NOMO-1 treated with dmso at 0.1 percent for 144 hours (cell line): ENCODE measurements around the gene SUSD2.
"Not testable (repeated sequence)": the region's sequence is repeated elsewhere in the genome, so short reads cannot be mapped to it uniquely, and the experiment has no call there.

Source experiments
- DNase-seq: peaks from one replicate; lab custom pipeline; 2025; ENCODE audit not compliant: unreplicated experiment; lab: John Stamatoyannopoulos, UW

SUSD2 gene, protein sequence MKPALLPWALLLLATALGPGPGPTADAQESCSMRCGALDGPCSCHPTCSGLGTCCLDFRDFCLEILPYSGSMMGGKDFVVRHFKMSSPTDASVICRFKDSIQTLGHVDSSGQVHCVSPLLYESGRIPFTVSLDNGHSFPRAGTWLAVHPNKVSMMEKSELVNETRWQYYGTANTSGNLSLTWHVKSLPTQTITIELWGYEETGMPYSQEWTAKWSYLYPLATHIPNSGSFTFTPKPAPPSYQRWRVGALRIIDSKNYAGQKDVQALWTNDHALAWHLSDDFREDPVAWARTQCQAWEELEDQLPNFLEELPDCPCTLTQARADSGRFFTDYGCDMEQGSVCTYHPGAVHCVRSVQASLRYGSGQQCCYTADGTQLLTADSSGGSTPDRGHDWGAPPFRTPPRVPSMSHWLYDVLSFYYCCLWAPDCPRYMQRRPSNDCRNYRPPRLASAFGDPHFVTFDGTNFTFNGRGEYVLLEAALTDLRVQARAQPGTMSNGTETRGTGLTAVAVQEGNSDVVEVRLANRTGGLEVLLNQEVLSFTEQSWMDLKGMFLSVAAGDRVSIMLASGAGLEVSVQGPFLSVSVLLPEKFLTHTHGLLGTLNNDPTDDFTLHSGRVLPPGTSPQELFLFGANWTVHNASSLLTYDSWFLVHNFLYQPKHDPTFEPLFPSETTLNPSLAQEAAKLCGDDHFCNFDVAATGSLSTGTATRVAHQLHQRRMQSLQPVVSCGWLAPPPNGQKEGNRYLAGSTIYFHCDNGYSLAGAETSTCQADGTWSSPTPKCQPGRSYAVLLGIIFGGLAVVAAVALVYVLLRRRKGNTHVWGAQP

DNA sequence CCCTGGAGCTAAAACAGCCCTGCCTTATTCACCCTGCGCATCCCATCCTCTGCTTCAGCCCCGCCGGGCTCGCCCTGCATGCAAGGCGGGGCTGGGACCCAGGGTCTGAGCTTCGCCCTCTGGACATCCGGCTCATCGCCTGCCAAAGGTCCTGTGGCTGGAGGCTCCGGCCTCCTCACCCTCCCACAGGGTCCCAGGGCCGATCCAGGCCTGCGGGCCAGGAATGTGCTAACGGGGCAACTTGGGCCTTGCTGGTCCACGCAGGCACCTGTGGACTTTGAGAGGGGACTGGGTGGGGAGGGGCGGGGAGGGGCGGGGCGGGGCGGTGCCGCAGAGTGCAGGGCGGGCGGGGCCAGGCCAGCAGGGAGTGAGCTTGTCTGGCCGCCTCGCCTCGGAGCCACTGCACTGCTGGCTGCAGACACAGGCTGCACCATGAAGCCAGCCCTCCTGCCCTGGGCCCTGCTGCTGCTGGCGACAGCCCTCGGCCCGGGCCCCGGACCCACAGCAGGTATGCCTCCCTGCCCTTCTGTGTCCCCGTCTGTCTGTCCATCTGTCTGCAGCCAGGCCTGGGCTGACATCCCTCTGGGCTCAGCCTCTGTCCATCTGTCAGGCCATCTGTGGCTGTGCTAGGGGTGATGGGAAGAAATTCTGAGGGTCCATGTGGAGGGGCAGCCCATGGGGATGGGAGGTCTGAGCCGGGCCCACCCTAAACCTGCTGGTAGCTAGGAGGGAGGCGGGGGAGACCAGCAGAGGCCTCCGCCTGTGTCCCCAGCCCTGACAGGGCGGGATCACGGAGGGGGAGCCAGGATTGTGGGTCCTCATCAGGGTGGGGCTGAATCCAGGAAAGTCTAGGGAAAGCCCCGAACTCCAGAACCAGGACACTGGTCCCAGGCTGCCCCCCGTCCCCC is at the start of gene SUSD2:
TSS of gene SUSD2 (plus strand) at position 400 of the 908 bp plus-strand sequence. CDS start at position 433, 33 bp downstream.
- DNase-seq, result no peak

DNA sequence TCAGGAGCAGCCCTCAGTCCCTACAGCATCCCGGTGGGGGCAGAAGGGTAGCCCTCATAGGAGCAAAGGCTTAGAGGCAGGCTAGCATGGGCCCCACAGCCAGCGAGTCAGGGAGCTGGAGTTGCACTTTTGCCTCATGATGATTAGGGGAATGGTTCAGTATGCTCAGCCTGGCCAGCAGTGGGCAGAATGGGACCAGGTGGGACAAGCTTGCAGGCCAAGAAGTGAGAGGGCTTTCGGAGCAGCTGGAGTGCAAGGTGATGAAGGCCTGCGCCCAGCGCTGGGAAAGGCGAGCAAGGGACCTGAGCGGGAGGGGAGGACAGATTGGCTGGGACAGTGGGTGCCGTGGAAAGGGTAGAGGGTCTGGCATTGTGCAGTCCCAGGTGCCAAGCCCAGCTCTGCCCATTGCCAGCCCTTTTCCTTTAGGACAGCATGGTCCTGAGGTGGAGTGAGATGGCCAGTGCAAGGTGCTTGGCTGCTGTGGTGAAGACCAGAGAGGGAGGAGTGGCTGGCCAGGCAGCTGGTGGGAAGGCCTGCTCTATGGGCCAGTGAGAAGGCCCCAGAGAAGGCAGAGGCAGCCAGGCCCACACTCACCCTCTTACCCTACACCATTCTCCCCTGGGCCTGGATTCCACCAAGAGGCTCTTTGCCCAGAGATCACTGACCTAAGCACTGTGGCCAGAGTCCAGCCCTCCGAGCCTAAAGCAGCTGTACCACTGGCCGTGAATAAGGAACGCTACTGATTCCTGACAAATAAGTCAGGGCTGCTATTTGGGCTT is 47.9 kb upstream of the SUSD2 start:
- DNase-seq, result peak; percentile 0

DNA sequence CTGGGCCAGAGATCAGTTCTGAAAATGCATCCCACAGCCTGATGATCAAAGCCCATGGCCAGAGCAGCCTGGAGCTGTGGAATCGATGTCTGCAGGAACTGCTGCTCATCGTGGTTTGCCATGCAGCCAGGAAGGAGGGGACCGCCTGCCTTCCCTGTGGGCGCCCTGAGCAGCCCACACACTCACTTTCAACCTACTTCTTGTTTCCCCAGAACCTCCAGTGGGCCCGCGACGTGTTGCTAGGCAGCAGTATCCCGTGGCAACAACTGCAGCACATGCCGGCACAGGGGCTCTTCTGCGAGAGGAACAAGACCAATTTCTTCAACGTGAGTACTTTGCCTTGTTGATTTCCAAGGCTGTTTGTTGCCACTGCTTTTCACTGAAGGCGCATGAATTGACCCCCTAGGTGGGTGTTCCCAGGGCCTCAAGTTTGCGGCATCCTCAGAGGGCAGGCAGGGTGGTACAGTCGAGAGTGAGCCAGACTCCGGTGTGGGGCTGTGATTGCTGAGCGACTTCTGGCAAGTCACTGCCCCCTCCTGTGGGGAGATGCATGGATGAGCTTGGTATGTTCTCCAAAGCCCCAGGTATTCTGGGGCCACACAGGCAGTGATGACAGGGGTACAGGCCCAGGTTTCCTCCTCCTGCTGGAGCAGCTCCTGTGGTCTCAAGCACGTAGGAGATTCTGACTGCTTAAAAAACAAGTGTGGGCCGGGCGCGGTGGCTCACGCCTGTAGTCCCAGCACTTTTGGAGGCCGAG is 47.0 kb upstream of the SUSD2 start:
- DNase-seq, result no peak

DNA sequence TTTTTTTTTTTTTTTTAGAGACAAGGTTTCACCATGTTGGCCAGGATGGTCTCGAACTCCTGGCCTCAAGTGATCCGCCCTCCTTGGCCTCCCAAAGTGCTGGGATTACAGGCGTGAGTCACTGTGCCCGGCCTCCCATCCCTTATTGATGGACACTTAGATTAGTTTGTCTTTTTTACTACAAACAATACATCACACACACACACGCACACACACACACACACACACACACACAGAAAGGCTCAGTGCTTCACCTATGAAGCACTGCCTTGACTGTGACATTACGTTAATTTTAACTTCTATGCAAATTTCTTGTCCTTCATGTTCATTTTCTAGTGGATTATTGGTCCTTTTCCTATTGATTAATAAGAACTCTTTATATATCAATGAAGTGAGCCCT is 44.8 kb upstream of the SUSD2 start:
- not testable (repeated sequence) for DNase-seq

DNA sequence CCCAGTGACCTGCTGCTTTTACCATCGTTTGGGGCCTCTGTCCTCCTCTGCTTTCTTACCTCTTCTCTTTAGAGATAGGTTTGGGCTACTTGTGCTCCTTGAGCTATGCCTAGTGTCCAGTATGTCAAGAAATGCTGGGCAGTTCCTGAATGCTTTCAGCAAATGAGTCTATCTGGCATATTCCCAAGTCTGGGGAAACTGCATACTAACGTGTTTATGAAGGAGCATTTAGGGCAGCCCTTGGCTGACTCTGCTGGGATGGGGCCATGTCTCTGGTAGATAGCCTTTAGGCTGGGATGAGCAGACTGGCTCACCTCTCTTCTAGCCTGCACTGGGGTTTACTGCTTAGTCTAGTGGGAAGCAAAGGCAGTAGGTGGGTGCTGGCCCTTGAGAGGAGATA is 43.7 kb upstream of the SUSD2 start:
- DNase-seq, result no peak

DNA sequence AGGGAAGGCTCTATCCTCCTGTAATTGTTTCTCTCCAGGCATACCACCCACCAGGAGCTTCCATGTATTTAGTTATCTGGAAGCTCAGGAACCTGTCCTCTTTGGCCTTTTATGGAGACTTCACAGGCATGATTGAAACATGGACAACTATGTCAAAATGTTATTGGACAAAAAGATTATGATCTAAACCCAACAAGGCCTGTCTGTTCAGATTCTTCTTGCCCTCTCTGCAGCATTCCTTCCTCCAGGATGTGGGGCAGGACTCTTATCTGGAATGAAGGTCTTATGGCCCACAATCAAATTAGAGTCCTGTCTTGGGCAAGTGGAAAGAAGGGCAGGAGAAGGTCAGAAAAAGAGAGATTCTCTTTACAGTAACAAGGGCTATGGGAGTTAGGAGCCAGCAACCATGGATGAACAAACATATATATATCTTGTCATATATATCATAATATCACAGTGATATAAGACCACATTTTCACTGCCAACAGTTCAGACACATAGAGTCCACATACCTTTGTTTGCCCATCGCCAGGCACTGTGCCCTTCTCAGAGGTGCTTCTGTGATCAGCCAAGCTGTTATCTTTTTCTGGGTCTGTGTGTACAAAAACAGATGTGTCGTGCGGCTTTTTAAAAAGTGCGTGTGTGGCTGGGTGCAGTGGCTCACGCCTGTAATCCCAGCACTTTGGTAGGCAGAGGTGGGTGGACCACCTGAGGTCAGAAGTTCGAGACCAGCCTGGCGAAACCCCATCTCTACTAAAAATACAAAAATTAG is 42.5 kb upstream of the SUSD2 start:
- DNase-seq, result no peak

DNA sequence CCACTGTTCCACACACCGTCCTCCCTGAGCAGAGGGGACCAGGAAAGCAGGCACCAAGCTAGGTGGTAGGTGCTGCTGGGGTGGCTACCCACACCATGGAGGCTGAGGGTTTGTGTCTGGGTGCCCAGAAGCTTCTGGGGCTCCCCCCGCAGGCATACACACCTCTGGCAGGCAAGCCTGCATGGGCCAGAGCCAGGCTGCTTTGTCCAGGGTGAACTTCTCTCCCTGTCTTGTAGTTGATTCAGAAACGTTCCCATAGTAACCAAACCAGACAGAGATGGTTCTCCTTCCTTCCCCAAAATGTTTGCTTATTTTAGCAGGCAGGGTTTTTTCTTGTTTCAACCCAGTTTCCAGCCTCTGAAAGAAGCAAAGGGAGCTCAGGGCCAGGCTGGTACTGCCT is 40.9 kb upstream of the SUSD2 start:
- DNase-seq, result peak; percentile 31

DNA sequence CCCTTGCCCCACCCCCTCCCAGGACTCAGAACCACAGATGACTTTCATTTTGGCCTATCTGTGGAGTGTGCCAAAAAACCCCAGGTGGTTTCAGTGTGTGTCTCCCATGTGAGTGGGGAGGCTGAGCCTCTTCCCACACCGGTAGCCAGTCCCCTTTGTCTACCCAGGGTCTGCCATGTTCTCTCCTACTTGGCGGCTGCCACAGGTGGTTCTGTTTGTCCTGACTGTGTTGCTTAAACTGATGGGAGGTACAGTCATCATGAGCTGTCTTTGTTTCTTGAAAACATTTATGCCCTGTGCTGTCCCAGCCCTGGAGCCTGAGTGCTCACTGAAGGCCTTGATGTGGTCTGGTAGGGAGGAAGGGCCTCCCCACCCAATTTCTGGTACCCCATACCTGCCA is 39.7 kb upstream of the SUSD2 start:
- DNase-seq, result no peak

DNA sequence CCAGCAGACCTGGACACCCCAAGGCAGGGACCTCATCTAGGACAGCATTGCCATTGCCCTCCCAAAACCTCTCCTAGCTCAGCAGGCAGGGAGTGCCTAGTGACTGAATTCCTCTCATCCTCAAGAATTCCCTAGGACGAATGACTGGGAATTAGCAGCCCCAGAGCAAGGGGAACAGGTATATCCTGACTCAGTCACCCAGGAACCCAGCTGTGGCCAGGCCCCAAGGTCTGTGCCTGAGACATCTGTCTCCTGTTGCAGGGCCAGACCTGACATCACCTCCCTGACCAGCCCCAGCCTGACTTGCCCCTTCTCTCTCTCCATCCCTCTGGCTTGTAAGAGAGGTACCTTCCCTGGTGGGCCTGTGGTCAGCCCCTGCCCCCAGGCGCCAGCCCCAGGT is 39.0 kb upstream of the SUSD2 start:
- DNase-seq, result no peak

DNA sequence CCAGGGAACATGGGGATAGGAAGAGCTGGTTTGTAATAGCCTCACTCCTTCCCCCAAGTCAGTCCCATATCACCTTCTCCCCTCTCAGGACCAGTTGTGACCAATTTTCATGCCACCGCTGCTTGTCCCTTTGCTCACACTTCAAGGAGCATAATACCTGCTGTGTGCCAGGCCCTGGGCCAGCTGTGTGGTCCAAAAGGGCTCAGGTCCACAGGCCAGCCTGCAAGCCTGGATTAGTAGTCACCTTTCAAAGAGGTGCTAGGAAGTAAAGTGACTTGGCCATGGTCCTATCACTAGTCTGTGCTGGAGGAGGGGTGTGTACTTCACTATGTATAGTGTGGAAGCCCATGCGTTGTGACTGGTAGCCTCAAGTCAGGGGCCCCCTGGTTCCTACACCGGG is 38.5 kb upstream of the SUSD2 start:
- no peak for DNase-seq

DNA sequence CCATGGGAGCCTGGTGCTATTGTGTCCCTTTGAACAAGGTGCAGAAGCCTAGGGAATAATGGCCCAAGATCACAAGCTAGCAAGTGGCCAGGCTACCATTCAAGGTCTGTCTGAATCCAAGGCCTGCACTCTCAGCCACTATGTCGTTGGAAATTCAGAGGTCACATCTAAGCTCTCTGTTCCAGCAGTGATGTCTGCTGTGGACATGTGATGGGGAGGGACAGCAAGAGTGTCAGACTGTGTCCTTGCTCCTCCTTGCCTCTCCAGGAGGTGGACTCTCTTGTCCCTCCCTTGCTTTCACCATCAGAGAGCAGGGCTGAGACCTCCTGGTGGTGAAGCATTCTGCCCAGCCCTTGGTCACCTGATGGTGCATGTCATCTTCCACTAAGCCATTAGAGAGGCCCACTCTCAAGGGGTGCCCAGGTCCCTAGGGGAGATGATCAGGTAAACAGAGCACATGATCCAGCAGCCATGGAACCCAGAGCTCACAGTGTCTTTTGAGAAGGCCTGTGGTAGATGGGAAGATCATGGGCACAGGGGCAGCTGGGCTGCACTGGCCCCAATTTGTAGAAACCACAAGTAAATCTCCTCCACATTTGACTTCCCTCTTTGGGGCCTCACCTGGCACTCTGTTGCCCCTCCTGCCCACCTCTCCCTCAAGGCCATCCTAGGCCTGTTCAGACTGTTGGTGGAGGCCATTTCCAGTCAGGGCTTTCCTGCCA is 37.1 kb upstream of the SUSD2 start:
- no peak for DNase-seq

DNA sequence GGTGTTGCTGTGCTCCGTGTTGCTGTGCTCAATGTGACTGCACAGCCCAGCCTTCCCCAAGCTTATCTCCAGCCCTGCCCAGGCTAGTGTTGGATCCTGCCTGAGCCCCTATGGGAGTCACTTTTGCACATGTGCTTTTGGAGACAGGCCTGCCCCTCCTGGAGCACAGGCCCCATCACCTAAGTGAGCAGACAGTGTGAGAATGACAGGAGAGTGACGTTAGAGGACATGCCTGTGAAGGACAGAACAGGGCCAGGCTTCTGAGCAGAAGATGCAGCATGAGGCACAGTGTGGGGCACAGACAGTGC is 36.6 kb upstream of the SUSD2 start:
- DNase-seq, result no peak

DNA sequence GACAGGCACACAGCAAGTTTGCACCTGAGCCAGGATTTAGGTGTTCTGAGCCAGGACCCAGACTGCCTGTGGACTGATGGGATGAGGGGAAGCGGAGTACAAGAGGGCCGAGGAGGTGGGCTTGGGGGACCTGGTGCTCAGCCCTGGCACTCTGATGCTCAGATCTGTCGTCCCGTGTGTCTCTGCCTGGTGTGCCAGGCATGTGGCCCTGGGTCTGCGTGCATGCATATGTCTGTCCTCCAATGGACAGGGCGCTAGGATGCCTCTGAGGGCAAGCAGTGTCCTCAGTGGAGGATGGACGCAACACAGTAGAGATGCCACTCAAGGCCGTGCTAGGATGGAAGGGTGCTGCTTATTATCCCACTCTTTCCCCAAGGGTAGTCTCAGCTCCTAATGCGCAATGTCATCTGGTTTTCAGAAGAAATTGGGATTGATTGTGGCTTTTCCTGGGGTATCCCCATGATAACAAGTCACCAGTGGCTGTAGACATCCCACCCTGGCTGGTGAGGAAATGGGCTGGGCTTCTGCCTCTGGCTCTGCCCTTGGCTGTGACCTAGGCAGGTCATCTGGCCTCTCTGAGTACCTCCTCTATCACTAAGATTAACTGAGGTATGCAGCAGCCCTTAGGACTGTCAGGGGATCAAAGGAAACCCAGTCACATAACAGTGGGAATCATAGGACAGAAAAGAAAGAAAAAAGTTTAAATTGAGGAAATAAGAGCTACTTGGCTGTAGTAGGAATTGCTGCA is 35.7 kb upstream of the SUSD2 start:
- DNase-seq, result no peak

DNA sequence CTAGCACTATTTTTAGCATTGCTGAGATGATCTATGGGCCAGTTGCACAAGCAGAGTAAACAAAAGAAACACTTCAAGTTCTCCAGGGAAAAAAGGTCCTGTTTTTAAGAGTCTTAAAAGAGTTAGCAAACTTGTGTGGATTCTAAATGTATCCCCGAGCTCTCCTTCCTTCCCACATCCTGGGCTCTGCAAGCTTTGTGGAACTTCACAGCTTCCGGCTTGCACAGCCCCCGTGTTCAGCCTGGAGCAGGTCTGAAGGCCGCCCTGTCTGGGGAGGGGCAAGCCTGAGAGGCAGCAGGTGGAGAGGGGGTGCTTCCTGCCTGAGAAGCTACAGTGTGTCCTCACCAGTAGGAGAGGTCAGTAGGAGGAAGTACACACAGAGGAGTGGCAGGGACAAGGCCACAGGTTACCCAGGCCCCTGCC is 35.1 kb upstream of the SUSD2 start:
- peak; percentile 81 for DNase-seq

DNA sequence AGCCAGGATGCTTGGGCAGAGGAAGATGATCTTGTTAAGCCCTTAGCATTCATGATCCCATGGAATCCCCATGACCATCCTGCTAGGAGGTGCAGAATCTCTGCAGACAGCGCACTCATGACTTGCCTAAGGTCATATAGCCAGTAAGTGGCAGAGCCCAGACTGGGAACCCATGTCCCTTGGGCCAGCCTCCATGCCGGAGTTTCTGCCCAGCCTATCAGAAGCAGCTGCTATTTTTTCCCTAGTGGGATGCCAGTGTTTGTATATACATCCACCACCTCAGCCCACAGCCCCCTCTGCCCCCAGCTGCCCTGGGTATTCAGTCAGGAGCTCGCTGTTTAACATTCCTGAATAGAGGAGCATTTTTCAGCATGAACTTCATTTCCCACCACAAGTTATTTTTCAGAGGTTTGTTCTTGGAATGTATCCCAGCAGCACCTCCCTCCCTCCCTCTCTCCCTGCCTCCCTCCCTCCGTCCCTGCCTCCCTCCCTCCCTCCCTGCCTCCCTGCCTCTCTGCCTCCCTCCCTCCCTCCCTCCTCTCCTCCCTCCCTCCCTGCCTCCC is 34.4 kb upstream of the SUSD2 start:
- no peak for DNase-seq

DNA sequence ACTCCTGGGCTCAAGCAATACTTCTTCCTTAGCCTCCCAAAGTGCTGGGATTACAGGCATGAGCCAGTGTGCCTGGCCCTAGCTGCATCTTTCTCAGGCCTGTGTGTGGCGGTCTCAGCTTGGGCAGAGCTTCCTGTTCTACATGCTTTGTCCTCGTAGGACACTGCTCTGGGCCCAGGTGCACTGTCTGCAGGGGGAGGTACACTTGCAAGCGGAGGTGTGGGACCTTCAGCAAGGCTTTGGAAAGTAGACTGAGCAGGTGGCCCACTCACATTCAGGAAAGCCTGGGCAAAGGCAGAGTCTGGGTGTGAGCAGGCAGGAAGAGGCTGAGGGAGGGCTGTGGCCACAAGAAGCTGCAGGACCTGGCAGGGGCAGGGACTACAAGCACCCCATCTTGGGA is 33.6 kb upstream of the SUSD2 start:
- DNase-seq, result no peak
